ENCODE measurements around the gene CPT1C. TPM values are rescaled to one million over a fixed set of nuclear protein-coding genes. Genes with fewer than 3 reads are reported as not detected.

Gene CPT1C
- total RNA-seq, 4 donors from 2014 or later = 0.48 to 4.8 (median 1.1) TPM

- Histone ChIP-seq H3K27ac (no peak overlapping the region), H3K4me3 (no peak overlapping the region), H3K36me3 (peaks cover 42 to 77% (median 64%) of the 10 kb centered on the region in 3 donors), H3K9me3 (no peaks in the 10 kb centered on the region), H3K27me3 (no peaks in the 10 kb centered on the region), H3K4me1 (peaks cover 8 to 45% (median 9%) of the 10 kb centered on the region in 3 donors)
- intact Hi-C loops (cut with DNase I) = no loop called here
- TF ChIP-seq POLR2A (IDR thresholded peaks at IDR 0.05) = no peak
- TF ChIP-seq, protein P1, sequence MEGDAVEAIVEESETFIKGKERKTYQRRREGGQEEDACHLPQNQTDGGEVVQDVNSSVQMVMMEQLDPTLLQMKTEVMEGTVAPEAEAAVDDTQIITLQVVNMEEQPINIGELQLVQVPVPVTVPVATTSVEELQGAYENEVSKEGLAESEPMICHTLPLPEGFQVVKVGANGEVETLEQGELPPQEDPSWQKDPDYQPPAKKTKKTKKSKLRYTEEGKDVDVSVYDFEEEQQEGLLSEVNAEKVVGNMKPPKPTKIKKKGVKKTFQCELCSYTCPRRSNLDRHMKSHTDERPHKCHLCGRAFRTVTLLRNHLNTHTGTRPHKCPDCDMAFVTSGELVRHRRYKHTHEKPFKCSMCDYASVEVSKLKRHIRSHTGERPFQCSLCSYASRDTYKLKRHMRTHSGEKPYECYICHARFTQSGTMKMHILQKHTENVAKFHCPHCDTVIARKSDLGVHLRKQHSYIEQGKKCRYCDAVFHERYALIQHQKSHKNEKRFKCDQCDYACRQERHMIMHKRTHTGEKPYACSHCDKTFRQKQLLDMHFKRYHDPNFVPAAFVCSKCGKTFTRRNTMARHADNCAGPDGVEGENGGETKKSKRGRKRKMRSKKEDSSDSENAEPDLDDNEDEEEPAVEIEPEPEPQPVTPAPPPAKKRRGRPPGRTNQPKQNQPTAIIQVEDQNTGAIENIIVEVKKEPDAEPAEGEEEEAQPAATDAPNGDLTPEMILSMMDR (IDR thresholded peaks at IDR 0.05) = no peak
- DNase-seq = no peak
- 72 to 82% methylated on average over 6 to 9 of the region's 15 CpGs for WGBS, 2 donors
Measured at GRCh38 chr19:49660338-49660961, 30.5 kb upstream of the CPT1C start.

- H3K27me3 ChIP-seq = no peaks in the 10 kb centered on the region
- intact Hi-C loops (cut with DNase I) = no loop called here
- DNase-seq = no peak
- WGBS, 2 donors = 60% methylated on average over 1 of the region's 16 CpGs; no CpG with 5 or more reads in 1 of the 2 donors
- H3K4me3 ChIP-seq = no peak overlapping the region
- H3K27ac ChIP-seq = no peak overlapping the region
- H3K9me3 ChIP-seq = no peaks in the 10 kb centered on the region
- peaks cover 28 to 62% (median 48%) of the 10 kb centered on the region in 3 donors for H3K36me3 ChIP-seq
- H3K4me1 ChIP-seq = peaks cover 16 to 57% (median 18%) of the 10 kb centered on the region in 3 donors
- TF ChIP-seq, protein P1 (IDR thresholded peaks at IDR 0.05) = no peak
- no peak for TF ChIP-seq POLR2A (IDR thresholded peaks at IDR 0.05)
Measured at GRCh38 chr19:49662011-49662410, 28.9 kb upstream of the CPT1C start.

GRCh38 chr19:49663224-49663623 lies 27.7 kb upstream of the CPT1C start:
- intact Hi-C loops (cut with DNase I) = no loop called here
- H3K27ac ChIP-seq = peak overlapping the region in 3 of 4 donors; percentile 84 to 98 (median 97)
- WGBS, 2 donors = 74 to 75% methylated on average over 7 to 10 of the region's 12 CpGs
- peaks cover 16 to 61% (median 19%) of the 10 kb centered on the region in 3 donors for H3K4me1 ChIP-seq
- no peaks in the 10 kb centered on the region for H3K27me3 ChIP-seq
- no peak for TF ChIP-seq POLR2A (IDR thresholded peaks at IDR 0.05)
- no peaks in the 10 kb centered on the region for H3K9me3 ChIP-seq
- DNase-seq = no peak
- no peak overlapping the region for H3K4me3 ChIP-seq
- H3K36me3 ChIP-seq = peaks cover 16 to 50% (median 38%) of the 10 kb centered on the region in 3 donors

- intact Hi-C loops (cut with DNase I) = no loop called here
- DNase-seq = peak; percentile 52
- H3K36me3 ChIP-seq = peaks cover 10 to 45% (median 28%) of the 10 kb centered on the region in 3 donors
- peak overlapping the region; percentile 67 to 90 (median 74) for H3K4me3 ChIP-seq
- no peaks in the 10 kb centered on the region for H3K27me3 ChIP-seq
- TF ChIP-seq, protein P1 (IDR thresholded peaks at IDR 0.05) = peak in 4 of 6 experiments; percentile 26 to 45 (median 34)
- TF ChIP-seq POLR2A (IDR thresholded peaks at IDR 0.05) = peak in 2 of 4 donors; percentile 19 to 77
- H3K9me3 ChIP-seq = no peaks in the 10 kb centered on the region
- H3K4me1 ChIP-seq = peaks cover 16 to 60% (median 19%) of the 10 kb centered on the region in 3 donors
- peak overlapping the region; percentile 84 to 98 (median 96) for H3K27ac ChIP-seq
- 0% methylated on average over 20 to 27 of the region's 53 CpGs for WGBS, 2 donors
Measured at GRCh38 chr19:49664171-49665035, 26.5 kb upstream of the CPT1C start.

- intact Hi-C loops (cut with DNase I) = no loop called here
- peaks cover 10 to 43% (median 28%) of the 10 kb centered on the region in 3 donors for H3K36me3 ChIP-seq
- peak overlapping the region; percentile 84 to 98 (median 96) for H3K27ac ChIP-seq
- H3K9me3 ChIP-seq = no peaks in the 10 kb centered on the region
- no peaks in the 10 kb centered on the region for H3K27me3 ChIP-seq
- peak overlapping the region; percentile 67 to 90 (median 74) for H3K4me3 ChIP-seq
- peaks cover 16 to 55% (median 19%) of the 10 kb centered on the region in 3 donors for H3K4me1 ChIP-seq
- no peak for DNase-seq
- TF ChIP-seq, protein P1 (IDR thresholded peaks at IDR 0.05) = no peak
- 1% methylated on average over 7 of the region's 7 CpGs for WGBS, 2 donors
Measured at GRCh38 chr19:49665036-49665350, 25.9 kb upstream of the CPT1C start.

All from esophagus squamous epithelium (tissue), 5 donors.